ENCODE measurements around the gene GALK2. TPM values are rescaled to one million over a fixed set of nuclear protein-coding genes. Genes with fewer than 3 reads are reported as not detected.

Gene GALK2
- total RNA-seq, 1 experiment from 2014 or later, result 13.7 TPM

- no peaks in the 10 kb centered on the region for H4K20me1 ChIP-seq (ENCODE audit: control insufficient read depth, insufficient read depth, insufficient read length)
- peaks cover 0 to 4% (median 2%) of the 10 kb centered on the region in 3 experiments; a peak in 2 of 7 replicates for H3K36me3 Mint-ChIP-seq (ENCODE audit: insufficient read depth in 1 of 3, low read depth in 3 of 3)
- no peak overlapping the region for H3K4ac ChIP-seq (ENCODE audit: low read depth, low read length)
- no peak for TF ChIP-seq CTCF (conservative IDR thresholded peaks at IDR 0.05)
- no peak overlapping the region for H2AFZ ChIP-seq (ENCODE audit: low read length)
- H4K91ac ChIP-seq (ENCODE audit: insufficient read length, low read depth, low read length), result no peak overlapping the region
- no peak overlapping the region for H3K14ac ChIP-seq (ENCODE audit: insufficient read depth, low read length)
- H3K9me3 Mint-ChIP-seq, result no peaks in the 10 kb centered on the region; a peak in 1 of 5 replicates
- H2BK120ac ChIP-seq (ENCODE audit: low read depth, low read length, poor library complexity, severe bottlenecking), result no peak overlapping the region
- H3K4me1 ChIP-seq (ENCODE audit: insufficient read depth, low read length), result no peaks in the 10 kb centered on the region
- H3K79me1 ChIP-seq (ENCODE audit: insufficient read depth, low read depth, low read length, poor library complexity, severe bottlenecking), result no peaks in the 10 kb centered on the region
- no peaks in the 10 kb centered on the region for H3K23me2 ChIP-seq (ENCODE audit: insufficient read length, low read depth, low read length, poor library complexity, severe bottlenecking)
- H3K27me3 Mint-ChIP-seq (ENCODE audit: low read depth), result no peaks in the 10 kb centered on the region
- H2BK12ac ChIP-seq (ENCODE audit: insufficient read length, low read depth, low read length), result no peak overlapping the region
- no peaks in the 10 kb centered on the region for H3K27me3 ChIP-seq (ENCODE audit: insufficient read depth, low read length)
- no peak overlapping the region for H4K5ac ChIP-seq (ENCODE audit: insufficient read length, low read depth, low read length)
- no peak overlapping the region for H2BK5ac ChIP-seq (ENCODE audit: insufficient read length, low read length)
- no peak overlapping the region for H3K27ac ChIP-seq (ENCODE audit: insufficient read length, low read depth, low read length)
- no peak overlapping the region for H3K4me2 ChIP-seq (ENCODE audit: insufficient read depth, insufficient read length, low read length)
- no peak overlapping the region for H2AK5ac ChIP-seq (ENCODE audit: insufficient read length, low read length)
- no peak overlapping the region for H2BK15ac ChIP-seq (ENCODE audit: low read depth, low read length)
- no peak overlapping the region for H3K56ac ChIP-seq (ENCODE audit: insufficient read length, low read depth, low read length)
- H3K23ac ChIP-seq (ENCODE audit: insufficient read length, low read depth, low read length), result no peak overlapping the region
- H3K27ac Mint-ChIP-seq, result no peak overlapping the region
- no peaks in the 10 kb centered on the region for H3K79me2 ChIP-seq (ENCODE audit: insufficient read depth, low read length)
- H3K18ac ChIP-seq (ENCODE audit: insufficient read length, low read depth, low read length), result no peak overlapping the region
- H3T11ph ChIP-seq (ENCODE audit: low read length), result no peak overlapping the region
- no peak overlapping the region for H3K9ac ChIP-seq (ENCODE audit: extremely low read depth, insufficient read length, low read length)
- no peak overlapping the region for H2BK20ac ChIP-seq (ENCODE audit: low read depth, low read length, poor library complexity, severe bottlenecking)
- no CpG with 5 or more reads among the region's 1 CpG for WGBS (ENCODE audit: extremely low coverage, insufficient read length, low lambda C conversion rate)
- H4K8ac ChIP-seq (replicated peaks; ENCODE audit: insufficient read length, low read depth, low read length), result no peak overlapping the region
- no peaks in the 10 kb centered on the region for H3K9me3 ChIP-seq (ENCODE audit: control insufficient read depth, low read depth, low read length)
- no peak for DNase-seq
- H3K4me3 Mint-ChIP-seq, result no peak overlapping the region
- no peaks in the 10 kb centered on the region for H3K4me1 Mint-ChIP-seq
These were observed 6.4 kb upstream of the GALK2 start for GRCh38 chr15:49163678-49164077.
